Bronchial epithelial cell (primary cell): Measurements from ENCODE around the gene TBC1D22A. TPM values are rescaled to one million over a fixed set of nuclear protein-coding genes. Genes with fewer than 3 reads are reported as not detected.
A peak's percentile ranks its signal among the peaks of the same experiment; 100 is the strongest.

Experiments used
- DNase-seq: peaks from one replicate; pipeline ENCODE4 v3.0.0-alpha.2; 2010; ENCODE audit warnings: low read depth
- FAIRE-seq: peaks from 2 replicates; lab custom pipeline; 2011; peaks lifted over from hg19 to GRCh38; lab: Jason Lieb, UNC
- H3K27me3 ChIP-seq: 2 replicates; pipeline ENCODE4 v1.5.1; 2011; ENCODE audit warnings: low read length; ENCODE audit not compliant: control insufficient read depth, insufficient read depth
- H3K36me3 ChIP-seq: 2 replicates; pipeline ENCODE4 v1.5.1; 2011; ENCODE audit warnings: low read length; ENCODE audit not compliant: control insufficient read depth, insufficient read depth
- H3K4me3 ChIP-seq: 2 replicates; pipeline ENCODE4 v1.5.1; 2011; ENCODE audit warnings: mild to moderate bottlenecking, low read depth, low read length, control low read depth
- total RNA-seq: library from RNA; depleted of rRNA; stranded (reverse); fragments of >200 nt; gene quantifications from 2 replicates; pipeline ENCODE4 v1.2.1, GENCODE V29; 2014
- TF ChIP-seq, protein P1 (sequence below): IDR thresholded peaks from 2 replicates; pipeline ENCODE4 v1.5.1; 2011; ENCODE audit warnings: mild to moderate bottlenecking, moderate library complexity, low read length, control low read depth, inconsistent platforms; ENCODE audit not compliant: insufficient read depth, severe bottlenecking

Gene TBC1D22A
- total RNA-seq, 1 donor from 2014 or later = 10.0 TPM

DNA sequence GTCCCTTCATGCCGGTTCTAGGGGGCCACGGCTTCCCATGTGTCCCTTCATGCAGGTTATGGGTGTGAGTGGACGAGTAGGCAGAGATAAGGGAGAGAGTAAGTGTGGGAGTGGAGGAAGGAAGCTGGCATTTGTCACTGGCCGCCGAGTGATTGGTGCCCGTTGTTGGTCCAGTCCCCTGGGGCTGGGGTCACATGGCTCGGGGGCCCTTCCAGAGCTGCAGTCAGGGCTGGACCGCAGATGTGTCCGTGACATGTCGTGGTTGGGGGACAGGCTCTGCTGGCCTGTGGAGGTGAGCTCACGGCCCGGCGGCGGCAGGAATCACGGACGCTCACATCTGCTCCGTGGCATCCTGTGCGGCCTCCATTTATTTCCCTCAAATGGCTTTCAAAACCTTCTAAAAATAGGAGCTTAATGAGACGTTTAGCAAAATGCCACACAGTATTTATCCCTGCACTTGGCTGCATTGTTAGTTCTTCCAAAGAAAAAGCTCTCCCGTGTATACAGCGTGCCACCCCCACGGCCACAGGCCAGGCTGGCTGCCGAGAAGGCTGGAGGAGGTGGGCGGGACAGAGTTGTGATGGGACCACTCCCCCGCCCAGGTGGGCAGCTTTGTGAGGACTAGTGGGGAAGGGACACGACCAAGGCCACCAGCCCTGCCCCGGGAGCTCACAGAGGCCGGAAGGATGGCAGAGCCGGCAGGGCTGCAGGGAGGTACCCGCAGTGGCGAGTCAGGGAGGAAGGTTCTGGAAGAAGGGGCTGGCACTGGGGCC lies 386.7 kb downstream of the TBC1D22A start:
- Histone ChIP-seq H3K27me3 (no peaks in the 10 kb centered on the region), H3K4me3 (no peak overlapping the region), H3K36me3 (no peaks in the 10 kb centered on the region)
- FAIRE-seq (no peak), DNase-seq (no peak)
- TF ChIP-seq, protein P1, sequence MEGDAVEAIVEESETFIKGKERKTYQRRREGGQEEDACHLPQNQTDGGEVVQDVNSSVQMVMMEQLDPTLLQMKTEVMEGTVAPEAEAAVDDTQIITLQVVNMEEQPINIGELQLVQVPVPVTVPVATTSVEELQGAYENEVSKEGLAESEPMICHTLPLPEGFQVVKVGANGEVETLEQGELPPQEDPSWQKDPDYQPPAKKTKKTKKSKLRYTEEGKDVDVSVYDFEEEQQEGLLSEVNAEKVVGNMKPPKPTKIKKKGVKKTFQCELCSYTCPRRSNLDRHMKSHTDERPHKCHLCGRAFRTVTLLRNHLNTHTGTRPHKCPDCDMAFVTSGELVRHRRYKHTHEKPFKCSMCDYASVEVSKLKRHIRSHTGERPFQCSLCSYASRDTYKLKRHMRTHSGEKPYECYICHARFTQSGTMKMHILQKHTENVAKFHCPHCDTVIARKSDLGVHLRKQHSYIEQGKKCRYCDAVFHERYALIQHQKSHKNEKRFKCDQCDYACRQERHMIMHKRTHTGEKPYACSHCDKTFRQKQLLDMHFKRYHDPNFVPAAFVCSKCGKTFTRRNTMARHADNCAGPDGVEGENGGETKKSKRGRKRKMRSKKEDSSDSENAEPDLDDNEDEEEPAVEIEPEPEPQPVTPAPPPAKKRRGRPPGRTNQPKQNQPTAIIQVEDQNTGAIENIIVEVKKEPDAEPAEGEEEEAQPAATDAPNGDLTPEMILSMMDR = no peak

DNA sequence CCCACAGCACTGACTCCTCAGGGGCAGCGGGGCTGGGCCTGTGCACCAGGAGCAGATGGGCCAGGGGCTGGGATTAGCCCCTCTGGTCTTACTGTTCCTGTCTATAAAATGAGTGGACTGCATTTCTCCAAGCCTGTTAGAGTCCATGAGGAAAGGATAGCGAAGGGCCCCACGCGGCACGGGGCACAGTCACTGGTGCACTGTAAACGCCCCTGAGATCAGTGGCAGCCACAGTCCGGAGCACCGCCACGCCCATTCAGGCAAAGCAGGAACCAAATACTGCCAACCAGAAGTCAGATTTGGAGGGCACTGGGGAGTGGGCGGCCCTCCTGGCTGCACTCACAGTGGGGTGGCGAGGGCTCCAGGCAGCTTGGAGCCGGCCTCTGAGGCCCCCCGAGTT lies 387.5 kb downstream of the TBC1D22A start:
- H3K27me3 ChIP-seq = no peaks in the 10 kb centered on the region
- no peaks in the 10 kb centered on the region for H3K36me3 ChIP-seq
- H3K4me3 ChIP-seq = no peak overlapping the region
- DNase-seq (no peak), FAIRE-seq (no peak)
- TF ChIP-seq, protein P1 = no peak

DNA sequence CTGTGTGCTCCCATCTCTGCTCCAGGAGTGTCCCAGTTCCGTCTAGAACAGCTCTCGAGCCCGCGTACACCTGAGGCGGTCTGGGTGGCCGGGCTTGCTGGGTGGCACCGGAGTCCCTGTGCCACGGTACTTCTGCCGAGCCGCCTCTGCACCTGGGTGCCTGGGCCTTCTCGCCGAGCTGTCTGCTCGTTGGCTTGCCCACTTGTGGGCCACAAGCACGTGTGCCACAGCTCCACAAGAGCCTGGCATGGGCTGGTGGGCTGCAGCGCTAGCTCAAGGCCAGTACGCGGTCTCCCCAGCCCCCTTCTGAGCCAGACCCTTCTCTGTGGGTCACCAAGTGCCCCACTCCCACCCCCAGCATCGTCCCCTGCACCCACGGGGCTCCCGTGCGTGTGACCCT lies 388.0 kb downstream of the TBC1D22A start:
- Histone ChIP-seq H3K4me3 (no peak overlapping the region), H3K27me3 (no peaks in the 10 kb centered on the region), H3K36me3 (no peaks in the 10 kb centered on the region)
- DNase-seq (no peak), FAIRE-seq (no peak)
- TF ChIP-seq, protein P1 = no peak

DNA sequence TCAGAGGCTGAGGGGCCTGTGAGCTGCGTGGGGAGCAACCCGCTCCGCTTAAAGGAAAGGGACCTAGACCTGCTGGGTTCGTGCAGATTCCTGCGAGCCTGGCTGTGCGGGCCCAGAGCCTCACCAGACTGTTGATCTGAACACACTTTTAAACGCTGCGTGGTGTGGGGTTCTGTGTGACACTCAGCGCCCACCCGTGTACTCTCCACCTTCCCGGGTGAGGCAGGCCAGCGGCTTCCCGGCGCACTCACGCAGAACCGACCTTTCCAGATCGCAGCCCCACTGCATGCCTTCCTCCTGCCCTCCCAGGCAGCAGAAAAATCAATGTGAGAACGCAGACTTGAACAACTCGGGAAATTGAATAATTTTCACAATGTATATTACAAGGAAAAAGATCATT lies 388.6 kb downstream of the TBC1D22A start:
- DNase-seq (no peak), FAIRE-seq (no peak)
- Histone ChIP-seq H3K36me3 (no peaks in the 10 kb centered on the region), H3K27me3 (no peaks in the 10 kb centered on the region), H3K4me3 (no peak overlapping the region)
- TF ChIP-seq, protein P1 = no peak

DNA sequence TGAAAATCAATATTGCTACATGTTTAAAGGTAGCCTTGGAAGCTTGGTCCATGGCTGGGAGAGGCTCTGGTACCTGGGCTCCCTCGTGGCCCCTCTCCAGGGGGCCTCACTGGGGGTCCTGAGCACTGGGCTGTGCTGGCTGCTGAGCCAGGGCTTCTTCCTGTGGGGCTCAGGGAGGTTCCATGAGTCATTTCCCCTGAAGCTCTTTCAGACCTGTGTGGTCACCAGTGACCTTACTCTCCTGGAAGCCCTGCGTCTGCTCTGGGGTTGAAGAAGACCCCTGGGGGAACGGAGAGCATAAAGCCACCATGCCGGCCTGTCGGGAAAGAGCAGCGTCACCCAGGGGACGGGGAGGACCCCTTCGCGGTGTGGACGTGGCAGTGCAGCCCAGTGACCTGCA lies 389.0 kb downstream of the TBC1D22A start:
- no peaks in the 10 kb centered on the region for H3K36me3 ChIP-seq
- H3K27me3 ChIP-seq = no peaks in the 10 kb centered on the region
- DNase-seq (peak; percentile 13), FAIRE-seq (no peak)
- H3K4me3 ChIP-seq = no peak overlapping the region
- TF ChIP-seq, protein P1 = no peak

DNA sequence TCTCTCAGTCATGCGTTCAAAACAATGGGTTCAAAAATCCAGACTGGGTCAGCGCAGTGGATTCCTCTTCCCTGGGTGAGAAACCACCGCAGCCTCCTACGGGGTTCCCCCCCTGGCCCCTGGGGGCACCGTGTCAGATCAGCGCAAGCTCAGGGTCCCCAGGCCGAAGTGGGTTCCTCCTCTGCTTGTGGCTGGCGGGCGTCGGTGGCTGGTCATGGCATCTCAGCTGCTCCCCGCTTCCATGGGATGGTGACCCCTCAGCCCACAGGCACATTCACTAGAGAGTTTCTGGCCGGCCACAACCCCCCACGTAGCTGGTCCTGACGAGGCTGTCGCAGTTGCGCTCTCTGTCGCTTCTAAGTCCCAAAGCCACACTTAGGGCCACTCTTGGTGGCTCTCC lies 389.8 kb downstream of the TBC1D22A start:
- TF ChIP-seq, protein P1 = no peak
- H3K36me3 ChIP-seq = no peaks in the 10 kb centered on the region
- H3K4me3 ChIP-seq = no peak overlapping the region
- H3K27me3 ChIP-seq = no peaks in the 10 kb centered on the region
- FAIRE-seq (no peak), DNase-seq (no peak)
